GM18517 (cell line): Measurements from ENCODE around the gene DRC1.

ENCODE experiments used
- ATAC-seq: cut with Tn5 transposase; IDR thresholded peaks from one replicate; pipeline ENCODE4 v1.9.1; 2021; ENCODE audit warnings: mild to moderate bottlenecking, moderate library complexity; ENCODE audit not compliant: unreplicated experiment

The DRC1 gene

GRCh38 chr2:26475832-26476501 lies 74.2 kb downstream of the DRC1 start:
- no peak for ATAC-seq

GRCh38 chr2:26477126-26477910 lies 75.6 kb downstream of the DRC1 start:
- ATAC-seq = no peak

GRCh38 chr2:26477911-26478253 lies 76.2 kb downstream of the DRC1 start, which contains the start of gene OTOF:
OTOF (minus strand) TSS chr2:26478124.
- ATAC-seq = no peak

GRCh38 chr2:26478366-26478765 lies 76.6 kb downstream of the DRC1 start:
- ATAC-seq = no peak

GRCh38 chr2:26479131-26479788 lies 77.5 kb downstream of the DRC1 start:
- no peak for ATAC-seq

- ATAC-seq = no peak
Observed at GRCh38 chr2:26479789-26480565, 78.3 kb downstream of the DRC1 start.

GRCh38 chr2:26480566-26481423 lies 79.1 kb downstream of the DRC1 start:
- ATAC-seq = no peak

- no peak for ATAC-seq
Observed at GRCh38 chr2:26481706-26482105, 80.0 kb downstream of the DRC1 start.

- no peak for ATAC-seq
Observed at GRCh38 chr2:26482211-26483026, 80.7 kb downstream of the DRC1 start.

- no peak for ATAC-seq
Observed at GRCh38 chr2:26483027-26483326, 81.3 kb downstream of the DRC1 start.

- ATAC-seq = no peak
Observed at GRCh38 chr2:26483516-26483915, 81.8 kb downstream of the DRC1 start.

- no peak for ATAC-seq
Observed at GRCh38 chr2:26483957-26484565, 82.3 kb downstream of the DRC1 start.

GRCh38 chr2:26484579-26484978 lies 82.9 kb downstream of the DRC1 start:
- no peak for ATAC-seq

- no peak for ATAC-seq
Observed at GRCh38 chr2:26485099-26485498, 83.4 kb downstream of the DRC1 start.

- no peak for ATAC-seq
Observed at GRCh38 chr2:26485725-26486418, 84.2 kb downstream of the DRC1 start.

- no peak for ATAC-seq
Observed at GRCh38 chr2:26486789-26487188, 85.1 kb downstream of the DRC1 start.

GRCh38 chr2:26487192-26487591 lies 85.5 kb downstream of the DRC1 start:
- no peak for ATAC-seq

- no peak for ATAC-seq
Observed at GRCh38 chr2:26488463-26489212, 86.9 kb downstream of the DRC1 start.
